Peyer's patch (tissue), 4 donors: Measurements from ENCODE around the gene TMEM108.

Source experiments
- CTCF ChIP-seq, 6 experiments: fragments of 450-650 bp in 4 of 6; fragments of 200-600 bp in 2 of 6; sonication (generic) in 1 of 6; IDR thresholded peaks; one replicate each; pipeline ENCODE4 v1.5.1; 2017 to 2019; ENCODE audit warnings: antibody characterized with exemption in 6 of 6, mild to moderate bottlenecking in 3 of 6, moderate library complexity in 1 of 6
- POLR2A ChIP-seq, 2 donors: fragments of 450-650 bp; IDR thresholded peaks; one replicate each; pipeline ENCODE4 v1.5.1; 2017; ENCODE audit warnings: antibody characterized with exemption in 2 of 2, mild to moderate bottlenecking in 2 of 2, moderate library complexity in 2 of 2

GRCh38 chr3:133103706-133104105 is 65.5 kb downstream of the TMEM108 start:
- TF ChIP-seq POLR2A (IDR thresholded peaks at IDR 0.05) (no peak), CTCF (IDR thresholded peaks at IDR 0.05) (no peak)
